HCT116 (cell line): ENCODE measurements around the gene ACVR1. TPM values are rescaled to one million over a fixed set of nuclear protein-coding genes. Genes with fewer than 3 reads are reported as not detected.

Experiments
- ATAC-seq: fragments of 200-7000 bp; cut with Tn5 transposase; 2 replicates; pipeline ENCODE4 v1.9.1; 2020; ENCODE audit warnings: mild to moderate bottlenecking, moderate library complexity
- BruUV-seq: library from RNA; stranded (reverse); fragments of 400-500 nt; replicated peaks from 2 replicates; lab custom pipeline; 2021; lab: Mats Ljungman, UMichigan
- CTCF ChIA-PET: fragments of 300-600 bp; sonication (Branson Sonifier 250); formaldehyde crosslinking; loops from one replicate; lab custom pipeline; 2021; ENCODE audit warnings: antibody characterized with exemption; lab: Charles Lee
- POLR2A ChIA-PET: fragments of 300-600, 350-600 bp; sonication (Branson Sonifier 250); formaldehyde crosslinking; loops from one replicate; lab custom pipeline; 2021; ENCODE audit warnings: antibody characterized with exemption; lab: Charles Lee
- RAD21 ChIA-PET, 2 experiments: fragments of 300-600 bp; sonication (Branson Sonifier 250); formaldehyde crosslinking; loops; one replicate each; lab custom pipeline; 2023; ENCODE audit warnings: low total read pairs in 2 of 2; ENCODE audit not compliant: uncharacterized antibody in 2 of 2, unreplicated experiment in 2 of 2, low non-redundant PET in 1 of 2; lab: Charles Lee
- DNase-seq: peaks from one replicate; pipeline ENCODE4 v3.0.0-alpha.2; 2010; ENCODE audit warnings: low read depth, low spot score
- H2AFZ ChIP-seq: fragments of 200-600 bp; shearing (Covaris generic), sonication (generic); 2 replicates; pipeline ENCODE4 v1.6.1; 2017; ENCODE audit warnings: low read depth, mixed run types, mixed read lengths, antibody characterized with exemption, low read length; ENCODE audit not compliant: poor library complexity, severe bottlenecking
- H3K27ac ChIP-seq: 2 replicates; pipeline ENCODE4 v1.5.1; 2012; ENCODE audit warnings: low read depth, low read length
- H3K27me3 ChIP-seq: fragments of 200-600 bp; sonication (generic); 2 replicates; pipeline ENCODE4 v1.6.1; 2016; ENCODE audit warnings: mixed run types, low read length, mixed read lengths; ENCODE audit not compliant: insufficient read depth
- H3K36me3 ChIP-seq, 2 experiments: fragments of 200-500 bp in 1 of 2; fragments of 200-600 bp in 1 of 2; sonication (Bioruptor generic) in 1 of 2; sonication (generic) in 1 of 2; 2 replicates each; pipeline versions ENCODE4 v1.5.1 to v1.6.1; 2014 to 2016; ENCODE audit warnings: low read length in 2 of 2, inconsistent platforms in 1 of 2, mixed read lengths in 1 of 2, mixed run types in 1 of 2; ENCODE audit not compliant: insufficient read depth in 2 of 2, control insufficient read depth in 1 of 2
- H3K4me1 ChIP-seq, 2 experiments: fragments of 200-600 bp in 1 of 2; sonication (generic) in 1 of 2; 2 replicates each; pipeline versions ENCODE4 v1.5.1 to v1.6.1; 2012 to 2017; ENCODE audit warnings: low read length in 2 of 2, inconsistent platforms in 1 of 2, mild to moderate bottlenecking in 1 of 2, mixed read lengths in 1 of 2, mixed run types in 1 of 2, moderate library complexity in 1 of 2; ENCODE audit not compliant: insufficient read depth in 2 of 2, control insufficient read depth in 1 of 2
- H3K4me2 ChIP-seq: fragments of 200-600 bp; sonication (generic); 2 replicates; pipeline ENCODE4 v1.6.1; 2017; ENCODE audit warnings: mixed run types, low read length, mixed read lengths
- H3K4me3 ChIP-seq, 2 experiments: fragments of 200-600 bp in 1 of 2; sonication (generic) in 1 of 2; replicated peaks in 1 of 2; 2 replicates each; pipeline ENCODE4 v1.5.1; 2011 to 2016; ENCODE audit warnings: low read length in 2 of 2, control low read depth in 1 of 2, low read depth in 1 of 2, mild to moderate bottlenecking in 1 of 2, mixed read lengths in 1 of 2, mixed run types in 1 of 2
- H3K79me2 ChIP-seq: fragments of 200-600 bp; sonication (generic); 2 replicates; pipeline ENCODE4 v1.6.1; 2017; ENCODE audit warnings: mild to moderate bottlenecking, mixed run types, low read length, moderate library complexity, mixed read lengths; ENCODE audit not compliant: insufficient read depth
- H3K9ac ChIP-seq: fragments of 200-600 bp; sonication (generic); 2 replicates; pipeline ENCODE4 v1.6.1; 2016; ENCODE audit warnings: low read length, mixed read lengths
- H3K9me2 ChIP-seq: fragments of 200-600 bp; sonication (generic), shearing (Covaris generic); 2 replicates; pipeline ENCODE4 v1.6.1; 2017; ENCODE audit warnings: mixed run types, mild to moderate bottlenecking, moderate library complexity; ENCODE audit not compliant: insufficient read depth
- H3K9me3 ChIP-seq, 2 experiments: fragments of 200-500 bp in 1 of 2; fragments of 200-600 bp in 1 of 2; sonication (Bioruptor generic) in 1 of 2; sonication (generic) in 1 of 2; 2 replicates each; pipeline ENCODE4 v1.6.1; 2014 to 2017; ENCODE audit warnings: low read length in 2 of 2, mixed read lengths in 2 of 2, inconsistent platforms in 1 of 2, low read depth in 1 of 2, mild to moderate bottlenecking in 1 of 2, mixed run types in 1 of 2, moderate library complexity in 1 of 2; ENCODE audit not compliant: control insufficient read depth in 1 of 2, insufficient read depth in 1 of 2
- H4K20me1 ChIP-seq: fragments of 200-600 bp; sonication (generic), shearing (Covaris generic); 2 replicates; pipeline ENCODE4 v1.6.1; 2017; ENCODE audit warnings: mixed run types, mild to moderate bottlenecking, moderate library complexity; ENCODE audit not compliant: insufficient read depth
- CBX3 ChIP-seq: IDR thresholded peaks from 2 replicates; pipeline ENCODE4 v1.6.1; 2012; ENCODE audit warnings: low read depth
- EZH2phosphoT487 ChIP-seq: fragments of 200-600 bp; IDR thresholded peaks from 2 replicates; pipeline ENCODE4 v1.6.1; 2018; ENCODE audit warnings: antibody characterized with exemption, borderline replicate concordance
- POLR2AphosphoS5 ChIP-seq: IDR thresholded peaks from 2 replicates; pipeline ENCODE4 v1.6.1; 2011; ENCODE audit warnings: mild to moderate bottlenecking, low read depth, low read length, moderate library complexity
- SRF ChIP-seq: IDR thresholded peaks from 2 replicates; pipeline ENCODE4 v1.6.1; 2012; ENCODE audit warnings: low read depth
- intact Hi-C: fragments of 100-400 bp; cut with micrococcal nuclease; formaldehyde crosslinking; loops from 2 replicates; pipeline ENCODE4 v1.10.0; 2022
- total RNA-seq: library from RNA; stranded (reverse); gene quantifications from one replicate; pipeline ENCODE4 v1.2.1, GENCODE V29; 2021; ENCODE audit not compliant: unreplicated experiment
- TF ChIP-seq, protein P1 (sequence below): IDR thresholded peaks from 2 replicates; pipeline ENCODE4 v1.6.1; 2012
- TF ChIP-seq, protein P2 (sequence below): IDR thresholded peaks from 2 replicates; pipeline ENCODE4 v1.6.1; 2012; ENCODE audit warnings: low read depth

The ACVR1 gene
- total RNA-seq, 1 experiment from 2014 or later = 16.9 TPM

DNA sequence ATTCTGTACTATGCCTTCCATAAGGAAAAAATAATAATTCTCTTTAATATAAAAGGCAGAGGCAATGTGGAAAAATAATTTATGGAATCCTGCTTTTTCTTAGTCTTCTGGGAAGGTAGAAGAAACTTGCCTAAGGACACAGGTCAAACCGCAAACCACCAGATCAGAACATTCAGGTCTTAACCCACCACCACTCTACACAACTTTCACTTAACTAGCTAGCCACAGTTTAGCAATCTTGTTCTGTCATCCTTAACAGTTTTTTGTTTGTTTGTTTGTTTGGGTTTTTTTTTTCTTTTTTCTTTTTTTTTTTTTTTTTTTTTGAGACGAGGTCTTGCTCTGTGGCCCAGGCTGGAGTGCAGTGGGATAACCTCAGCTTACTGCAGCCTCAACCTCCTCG lies 70.6 kb downstream of the ACVR1 start (continued):
- TF ChIP-seq, protein P1, sequence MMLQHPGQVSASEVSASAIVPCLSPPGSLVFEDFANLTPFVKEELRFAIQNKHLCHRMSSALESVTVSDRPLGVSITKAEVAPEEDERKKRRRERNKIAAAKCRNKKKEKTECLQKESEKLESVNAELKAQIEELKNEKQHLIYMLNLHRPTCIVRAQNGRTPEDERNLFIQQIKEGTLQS = no peak
- TF ChIP-seq, protein P2, sequence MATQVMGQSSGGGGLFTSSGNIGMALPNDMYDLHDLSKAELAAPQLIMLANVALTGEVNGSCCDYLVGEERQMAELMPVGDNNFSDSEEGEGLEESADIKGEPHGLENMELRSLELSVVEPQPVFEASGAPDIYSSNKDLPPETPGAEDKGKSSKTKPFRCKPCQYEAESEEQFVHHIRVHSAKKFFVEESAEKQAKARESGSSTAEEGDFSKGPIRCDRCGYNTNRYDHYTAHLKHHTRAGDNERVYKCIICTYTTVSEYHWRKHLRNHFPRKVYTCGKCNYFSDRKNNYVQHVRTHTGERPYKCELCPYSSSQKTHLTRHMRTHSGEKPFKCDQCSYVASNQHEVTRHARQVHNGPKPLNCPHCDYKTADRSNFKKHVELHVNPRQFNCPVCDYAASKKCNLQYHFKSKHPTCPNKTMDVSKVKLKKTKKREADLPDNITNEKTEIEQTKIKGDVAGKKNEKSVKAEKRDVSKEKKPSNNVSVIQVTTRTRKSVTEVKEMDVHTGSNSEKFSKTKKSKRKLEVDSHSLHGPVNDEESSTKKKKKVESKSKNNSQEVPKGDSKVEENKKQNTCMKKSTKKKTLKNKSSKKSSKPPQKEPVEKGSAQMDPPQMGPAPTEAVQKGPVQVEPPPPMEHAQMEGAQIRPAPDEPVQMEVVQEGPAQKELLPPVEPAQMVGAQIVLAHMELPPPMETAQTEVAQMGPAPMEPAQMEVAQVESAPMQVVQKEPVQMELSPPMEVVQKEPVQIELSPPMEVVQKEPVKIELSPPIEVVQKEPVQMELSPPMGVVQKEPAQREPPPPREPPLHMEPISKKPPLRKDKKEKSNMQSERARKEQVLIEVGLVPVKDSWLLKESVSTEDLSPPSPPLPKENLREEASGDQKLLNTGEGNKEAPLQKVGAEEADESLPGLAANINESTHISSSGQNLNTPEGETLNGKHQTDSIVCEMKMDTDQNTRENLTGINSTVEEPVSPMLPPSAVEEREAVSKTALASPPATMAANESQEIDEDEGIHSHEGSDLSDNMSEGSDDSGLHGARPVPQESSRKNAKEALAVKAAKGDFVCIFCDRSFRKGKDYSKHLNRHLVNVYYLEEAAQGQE = no peak
- TF ChIP-seq EZH2phosphoT487 = no peak
- TF ChIP-seq SRF = no peak
- TF ChIP-seq POLR2AphosphoS5 = no peak

DNA sequence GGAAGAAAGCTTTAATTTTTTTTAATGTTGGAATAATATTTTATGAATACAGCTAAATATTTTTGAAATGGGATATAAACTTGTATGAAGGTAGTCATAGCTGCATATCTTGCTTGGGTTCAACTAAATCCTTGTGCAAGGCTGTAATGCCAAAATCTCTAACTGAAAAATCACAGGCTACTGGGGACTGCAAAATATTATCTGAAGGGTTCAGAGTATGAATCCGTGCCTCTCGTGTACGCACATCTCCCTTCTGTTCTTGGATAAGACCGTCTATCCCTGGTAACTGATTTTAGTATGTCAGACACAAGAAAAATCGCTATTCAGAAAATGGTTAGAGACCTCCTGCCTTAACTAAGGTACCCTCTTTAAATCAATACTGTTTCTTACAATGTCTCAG lies 71.8 kb downstream of the ACVR1 start:
- no peaks in the 10 kb centered on the region for H3K9me2 ChIP-seq
- H3K4me2 ChIP-seq = no peak overlapping the region
- DNase-seq = no peak
- CTCF ChIA-PET = no interaction called here
- no peak overlapping the region for H3K4me3 ChIP-seq
- intact Hi-C loops = no loop called here
- POLR2A ChIA-PET = no interaction called here
- no peaks in the 10 kb centered on the region; the same call in 1 of the 2 replicates for H4K20me1 ChIP-seq
- H3K79me2 ChIP-seq = no peaks in the 10 kb centered on the region
- no peak for ATAC-seq
- H3K9me3 ChIP-seq = no peaks in the 10 kb centered on the region
- no peak overlapping the region for H2AFZ ChIP-seq
- H3K36me3 ChIP-seq = no peaks in the 10 kb centered on the region
- TF ChIP-seq EZH2phosphoT487 (no peak), CBX3 (no peak)
- H3K4me1 ChIP-seq = no peaks in the 10 kb centered on the region
- no peaks in the 10 kb centered on the region for H3K27me3 ChIP-seq
- RAD21 ChIA-PET = no interaction called here
- H3K9ac ChIP-seq = no peak overlapping the region
- no peak overlapping the region for H3K27ac ChIP-seq
- BruUV-seq = no TSS peak
